HG02852 (cell line): ENCODE results near the gene AP4S1.
"Not testable (repeated sequence)": the region's sequence is repeated elsewhere in the genome, so short reads cannot be mapped to it uniquely, and the experiment has no call there.

Experiments used
- ATAC-seq: cut with Tn5 transposase; IDR thresholded peaks from one replicate; pipeline ENCODE4 v1.9.1; 2021; ENCODE audit warnings: mild to moderate bottlenecking, moderate library complexity; ENCODE audit not compliant: unreplicated experiment

Gene AP4S1

GRCh38 chr14:31080484-31080883 is 55.0 kb downstream of the AP4S1 start:
- no peak for ATAC-seq

GRCh38 chr14:31083781-31084180 is 58.3 kb downstream of the AP4S1 start:
- no peak for ATAC-seq

DNA sequence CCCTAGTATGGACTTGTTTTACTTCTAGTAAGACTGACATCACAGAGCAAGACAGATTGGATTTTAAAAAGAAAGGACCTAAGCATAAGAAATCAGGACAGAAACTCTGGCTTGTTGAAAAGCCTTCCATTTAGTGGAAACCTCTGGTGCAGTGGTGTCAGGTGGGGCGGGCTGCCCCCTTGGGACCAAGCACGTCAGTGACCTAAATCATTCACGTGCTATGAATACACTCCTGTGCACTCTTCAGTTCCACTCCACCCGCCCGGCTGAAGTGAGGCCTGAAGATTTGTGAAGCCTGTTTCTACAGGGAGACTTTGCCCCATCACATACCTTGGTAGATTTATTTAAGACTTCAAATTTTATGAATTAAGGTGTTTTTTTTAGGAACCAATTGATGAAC is 58.9 kb downstream of the AP4S1 start:
- no peak for ATAC-seq

DNA sequence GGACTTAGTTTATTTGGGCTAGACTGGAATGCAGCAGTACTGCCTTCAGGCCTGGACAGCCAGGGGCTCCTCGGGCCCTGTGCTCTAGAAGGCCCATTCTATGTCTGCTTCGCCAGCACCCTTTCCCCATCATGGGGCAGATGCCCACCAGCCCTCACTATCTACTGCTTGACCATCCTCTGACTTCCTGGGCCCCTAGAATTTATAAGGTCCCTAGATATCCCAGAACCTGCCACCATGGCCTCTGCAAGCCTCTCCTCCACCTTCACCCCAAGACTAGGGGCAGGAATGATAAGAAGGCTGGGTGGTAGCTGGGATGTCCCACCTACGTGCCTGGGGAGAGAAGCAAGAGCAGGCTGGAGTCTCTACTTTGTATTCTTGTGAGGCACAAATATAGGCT is 59.6 kb downstream of the AP4S1 start:
- no peak for ATAC-seq

- not testable (repeated sequence) for ATAC-seq
Measured at GRCh38 chr14:31086466-31086865, 61.0 kb downstream of the AP4S1 start.

DNA sequence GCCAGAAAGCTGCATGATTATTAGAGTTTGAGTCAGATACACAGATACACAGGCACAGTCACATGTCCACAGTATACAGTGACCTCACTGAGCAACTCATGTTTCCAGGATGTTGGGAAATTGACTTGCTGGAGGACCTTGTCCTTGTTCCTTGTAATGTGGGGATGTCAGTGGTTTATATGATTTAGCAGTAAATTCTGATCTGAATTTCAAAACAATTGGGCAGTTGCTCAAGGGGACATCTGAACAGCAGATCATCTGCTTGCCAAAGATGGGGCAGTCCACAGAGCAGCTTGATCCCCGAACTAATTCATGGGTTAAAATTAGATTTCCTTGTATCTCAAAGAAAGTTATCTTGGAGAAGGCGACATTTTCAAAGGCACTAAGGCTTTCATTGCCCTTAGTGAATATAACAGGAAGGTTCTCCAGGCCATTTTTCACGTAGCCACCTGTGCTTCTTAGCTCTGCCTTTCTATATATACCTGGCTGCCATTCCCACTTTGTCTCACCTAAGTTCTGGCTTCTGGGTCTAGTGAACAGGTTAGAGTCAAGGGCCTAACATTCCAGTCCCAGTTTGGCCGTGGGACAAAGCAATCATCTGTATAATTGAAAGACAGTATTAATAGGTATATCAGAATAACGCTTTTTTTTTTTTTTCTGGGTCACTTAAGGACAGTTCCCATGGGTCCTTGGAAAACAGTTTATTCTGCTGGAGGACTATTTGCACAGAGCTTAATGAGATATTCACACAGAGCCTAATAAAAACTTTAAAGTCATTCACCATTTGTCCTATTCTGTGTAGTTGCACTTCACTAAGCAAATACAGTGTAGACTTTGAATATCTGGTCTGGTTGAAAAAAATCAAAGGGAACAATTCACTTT is 65.7 kb downstream of the AP4S1 start:
- ATAC-seq, result no peak

GRCh38 chr14:31092160-31092708 is 66.8 kb downstream of the AP4S1 start:
- no peak for ATAC-seq

DNA sequence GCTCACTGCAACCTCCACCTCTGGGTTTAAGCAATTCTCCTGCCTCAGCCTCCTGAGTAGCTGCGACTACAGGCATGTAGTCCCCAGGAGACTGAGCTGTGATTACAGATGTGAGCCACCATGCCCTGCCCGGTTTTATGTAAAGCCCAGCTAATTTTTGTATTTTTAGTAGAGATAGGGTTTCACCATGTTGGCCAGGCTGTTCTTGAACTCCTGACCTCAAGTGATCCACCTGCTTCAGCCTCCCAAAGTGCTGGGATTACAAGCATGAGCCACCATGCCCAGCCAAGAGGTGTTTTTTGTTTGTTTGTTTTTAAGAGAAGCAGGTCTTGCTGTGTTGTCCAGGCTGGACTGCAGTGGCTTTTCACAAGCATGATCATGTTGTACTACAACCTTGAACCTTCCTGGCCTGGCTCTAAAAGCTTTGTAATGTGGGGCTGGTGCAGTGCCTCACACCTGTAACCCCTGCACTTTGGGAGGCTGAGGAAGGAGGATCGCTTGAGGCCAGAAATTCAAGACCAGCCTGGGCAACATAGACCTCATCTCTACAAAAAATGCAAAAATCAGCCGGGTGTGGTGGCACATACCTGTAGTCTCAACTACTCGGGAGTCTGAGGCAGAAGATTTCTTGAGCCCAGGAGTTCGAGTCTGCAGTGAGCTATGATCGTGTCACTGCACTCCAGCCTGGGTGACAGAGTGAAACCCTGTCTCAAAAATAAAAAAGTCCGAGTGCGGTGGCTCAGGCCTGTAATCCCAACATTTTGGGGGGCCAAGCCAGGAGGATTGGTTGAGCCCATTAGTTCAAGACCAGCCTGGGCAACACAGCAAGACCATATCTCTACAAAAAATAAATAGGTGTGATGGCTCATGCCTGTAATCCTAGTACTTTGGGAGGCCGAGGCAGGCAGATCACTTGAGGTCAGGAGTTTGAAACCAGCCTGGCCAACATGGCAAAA is 68.7 kb downstream of the AP4S1 start:
- not testable (repeated sequence) for ATAC-seq

DNA sequence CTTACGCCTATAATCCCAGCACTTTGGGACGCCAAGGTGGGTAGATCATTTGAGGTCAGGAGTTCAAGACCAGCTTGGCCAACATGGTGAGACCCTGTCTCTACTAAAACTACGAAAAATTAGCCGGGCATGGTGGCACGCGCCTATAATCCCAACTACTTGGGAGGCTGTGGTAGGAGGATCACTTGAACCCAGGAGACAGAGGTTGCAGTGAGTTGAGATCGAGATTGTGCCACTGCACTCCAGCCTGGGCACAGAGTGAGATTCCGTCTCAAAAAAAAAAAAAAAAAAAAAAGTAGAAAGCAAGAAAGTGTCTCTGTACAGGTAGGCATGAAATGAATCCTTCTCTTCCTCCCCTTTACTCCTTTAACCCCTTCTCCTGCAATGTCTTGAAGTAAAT is 70.4 kb downstream of the AP4S1 start:
- not testable (repeated sequence) for ATAC-seq

GRCh38 chr14:31096255-31096654 is 70.8 kb downstream of the AP4S1 start:
- ATAC-seq, result no peak

- ATAC-seq, result no peak
Measured at GRCh38 chr14:31097081-31097480, 71.6 kb downstream of the AP4S1 start.

GRCh38 chr14:31106768-31107167 is 81.3 kb downstream of the AP4S1 start:
- no peak for ATAC-seq

- ATAC-seq, result no peak
Measured at GRCh38 chr14:31109257-31109656, 83.8 kb downstream of the AP4S1 start.

DNA sequence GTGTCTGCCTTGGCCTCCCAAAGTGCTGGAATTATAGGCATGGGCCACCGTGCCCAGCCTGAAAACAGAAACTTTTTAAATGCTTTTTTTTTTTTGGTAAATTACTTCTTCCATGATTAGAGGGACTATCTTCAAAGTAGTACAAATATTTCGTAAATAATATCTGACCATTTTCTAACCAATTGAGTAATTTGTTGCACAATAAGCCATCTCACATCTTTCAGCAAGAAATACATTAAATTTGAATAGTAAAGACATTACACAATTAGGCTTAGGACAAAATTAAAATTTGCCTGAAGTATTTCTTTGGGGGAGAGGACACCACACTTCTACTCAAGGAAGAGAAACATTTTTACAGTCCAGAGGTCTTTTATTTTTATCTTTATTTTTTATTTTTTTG is 85.4 kb downstream of the AP4S1 start:
- ATAC-seq, result no peak

GRCh38 chr14:31113794-31114193 is 88.3 kb downstream of the AP4S1 start:
- no peak for ATAC-seq

DNA sequence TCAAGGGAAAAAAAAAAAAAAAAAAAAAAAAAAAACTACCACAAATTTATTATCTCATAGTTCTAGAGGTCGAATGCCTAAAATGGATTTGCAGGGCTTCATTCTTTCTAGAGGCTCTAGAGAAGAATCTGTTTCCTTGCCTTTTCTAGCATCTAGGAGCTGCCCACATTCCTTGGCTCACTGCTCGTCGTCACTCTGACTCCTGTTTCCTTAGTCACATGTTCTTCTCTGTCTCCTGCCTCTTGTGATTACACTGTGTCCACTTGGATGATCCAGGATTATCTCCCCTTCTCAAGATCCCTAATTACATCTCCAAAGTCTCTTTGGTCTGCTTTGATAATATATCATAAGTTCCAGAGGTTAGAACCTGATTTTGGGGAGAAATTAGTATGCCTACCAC is 93.4 kb downstream of the AP4S1 start:
- no peak for ATAC-seq

DNA sequence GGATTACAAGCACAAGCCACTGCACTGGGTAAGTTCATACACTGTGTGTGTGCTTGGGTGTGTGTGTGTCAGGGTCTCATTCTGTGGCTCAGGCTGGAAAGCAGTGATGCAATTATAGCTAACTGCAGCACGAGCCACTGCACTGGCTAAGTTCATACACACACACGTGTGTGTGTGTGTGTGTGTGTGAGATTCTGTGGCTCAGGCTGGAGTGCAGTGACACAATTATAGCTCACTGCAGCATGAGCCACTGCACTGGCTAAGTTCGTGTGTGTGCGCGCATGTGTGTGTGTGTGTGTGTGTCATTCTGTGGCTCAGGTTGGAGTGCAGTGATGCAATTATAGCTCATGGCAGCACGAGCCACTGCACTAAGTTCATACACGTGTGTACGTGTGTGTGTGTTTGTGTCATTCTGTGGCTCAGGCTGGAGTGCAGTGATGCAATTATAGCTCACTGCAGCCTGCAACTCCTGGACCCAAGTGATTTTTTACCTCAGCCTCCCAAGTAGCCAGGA is 96.7 kb downstream of the AP4S1 start:
- no peak for ATAC-seq

DNA sequence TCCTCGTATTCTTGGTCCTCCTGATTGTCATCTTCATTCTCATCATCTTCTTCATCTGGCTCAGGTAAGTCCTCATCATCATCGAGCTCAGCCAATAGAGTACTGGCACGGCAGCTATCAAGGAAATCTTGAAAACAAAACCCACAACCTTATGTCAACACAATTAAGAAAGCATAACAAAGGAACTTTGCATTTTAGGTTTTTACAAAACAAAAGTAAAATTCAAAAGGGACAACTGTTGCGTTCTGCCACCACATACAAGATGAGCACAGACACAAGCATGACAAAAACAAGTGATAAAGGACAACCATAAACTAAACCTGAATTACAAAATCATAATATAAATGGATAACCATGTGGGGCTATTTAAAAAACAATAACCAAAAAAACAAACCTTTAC is 97.5 kb downstream of the AP4S1 start:
- ATAC-seq, result no peak

DNA sequence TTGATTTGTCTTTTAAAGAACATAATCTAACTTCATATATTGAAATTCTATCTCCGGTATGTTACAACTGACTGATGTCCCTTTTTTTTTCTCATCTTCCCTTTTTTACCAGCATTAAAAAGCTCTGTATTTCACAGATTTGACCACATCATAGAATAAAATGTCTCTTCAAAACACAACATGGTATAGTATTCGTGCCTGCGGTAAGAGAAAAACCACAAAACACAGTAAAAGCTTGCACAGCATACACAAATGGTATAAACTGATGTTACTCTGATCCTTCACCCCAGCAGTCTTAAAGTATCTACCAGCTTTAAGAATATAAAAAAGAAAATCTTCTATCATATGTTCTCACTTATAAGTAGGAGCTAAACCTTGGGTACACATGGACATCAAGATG is 98.7 kb downstream of the AP4S1 start:
- no peak for ATAC-seq

GRCh38 chr14:31125231-31125630 is 99.8 kb downstream of the AP4S1 start:
- no peak for ATAC-seq

GRCh38 chr14:31126680-31127079 is 101.2 kb downstream of the AP4S1 start:
- no peak for ATAC-seq
